Measurements from ENCODE around the gene PWWP2B. TPM values are rescaled to one million over a fixed set of nuclear protein-coding genes. Genes with fewer than 3 reads are reported as not detected.

PWWP2B gene
- total and polyA plus RNA-seq, 2 of the 13 experiments (the other 11 are each of a cell fraction or from before 2014, with no cell fraction given) = 2.3 to 4.7 TPM

GRCh38 chr10:132375116-132375794 is 21.7 kb upstream of the PWWP2B start (continued):
- TF ChIP-seq HNRNPK (IDR thresholded peaks at IDR 0.05; ENCODE audit: low read depth, low read length, poor library complexity, severe bottlenecking) = no peak
- no peak for TF ChIP-seq ZSCAN30 (CRISPR knock-in tag; IDR thresholded peaks at IDR 0.05)
- TF ChIP-seq POLR2AphosphoS2 (IDR thresholded peaks at IDR 0.05; ENCODE audit: low read depth, low read length) = no peak
- TF ChIP-seq ZBTB26 (CRISPR knock-in tag; IDR thresholded peaks at IDR 0.05; ENCODE audit: borderline replicate concordance) = no peak
- no peak for TF ChIP-seq ZSCAN20 (CRISPR knock-in tag; IDR thresholded peaks at IDR 0.05; ENCODE audit: borderline replicate concordance)
- TF ChIP-seq NBN (conservative IDR thresholded peaks at IDR 0.05) = no peak
- no peak for TF ChIP-seq ZNF230 (CRISPR knock-in tag; IDR thresholded peaks at IDR 0.05)
- TF ChIP-seq GATAD1 (CRISPR knock-in tag; IDR thresholded peaks at IDR 0.05) = no peak
- TF ChIP-seq ARNT2 (CRISPR knock-in tag; IDR thresholded peaks at IDR 0.05; ENCODE audit: low read depth) = no peak
- TF ChIP-seq CERS6 (CRISPR knock-in tag; IDR thresholded peaks at IDR 0.05) = no peak
- TF ChIP-seq SNRNP70 (IDR thresholded peaks at IDR 0.05; ENCODE audit: low read depth, low read length) = no peak
- TF ChIP-seq FOSL1 (CRISPR knock-in tag; IDR thresholded peaks at IDR 0.05; ENCODE audit: borderline replicate concordance) = no peak
- peak; percentile 60 for TF ChIP-seq ZNF687 (CRISPR knock-in tag; IDR thresholded peaks at IDR 0.05)
- no peak for TF ChIP-seq ZBTB4 (CRISPR knock-in tag; IDR thresholded peaks at IDR 0.05; ENCODE audit: borderline replicate concordance)
- no peak for TF ChIP-seq TCF12 (IDR thresholded peaks at IDR 0.05)
- no peak for TF ChIP-seq TCF12 (CRISPR knock-in tag; IDR thresholded peaks at IDR 0.05)
- TF ChIP-seq ZNF607 (CRISPR knock-in tag; IDR thresholded peaks at IDR 0.05; ENCODE audit: borderline replicate concordance) = no peak
- no peak for TF ChIP-seq SNAI1 (CRISPR knock-in tag; IDR thresholded peaks at IDR 0.05; ENCODE audit: borderline replicate concordance)
- TF ChIP-seq PBX2 (CRISPR knock-in tag; IDR thresholded peaks at IDR 0.05) = no peak
